ENCODE data around the gene SLF1.

Gene SLF1

DNA sequence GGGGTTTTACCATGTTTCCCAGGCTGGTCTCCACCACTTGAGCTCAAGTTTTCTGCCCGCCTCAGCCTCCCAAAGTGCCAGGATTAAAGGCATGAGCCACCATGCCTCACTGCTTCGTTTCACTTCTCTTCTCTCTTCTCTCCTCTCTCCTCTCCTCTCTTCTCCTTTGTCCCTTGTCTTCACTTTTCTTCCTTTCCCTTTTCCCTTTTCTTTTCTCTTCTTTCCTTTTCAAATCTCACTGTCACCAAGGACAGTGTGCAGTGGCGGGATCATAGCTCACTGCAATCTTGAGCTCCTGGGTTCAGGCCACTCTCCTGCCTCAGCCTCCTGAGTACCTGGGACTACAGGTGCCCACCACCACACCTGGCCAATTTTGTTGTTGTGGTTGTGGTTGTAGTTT lies 49.5 kb downstream of the SLF1 start:
- TF ChIP-seq POLR2A (IDR thresholded peaks at IDR 0.05; ENCODE audit: extremely low read depth, insufficient read length) (no peak), MYC (IDR thresholded peaks at IDR 0.05; ENCODE audit: low read depth, low read length) (no peak)
- TF ChIP-seq, protein P1, sequence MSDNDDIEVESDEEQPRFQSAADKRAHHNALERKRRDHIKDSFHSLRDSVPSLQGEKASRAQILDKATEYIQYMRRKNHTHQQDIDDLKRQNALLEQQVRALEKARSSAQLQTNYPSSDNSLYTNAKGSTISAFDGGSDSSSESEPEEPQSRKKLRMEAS (IDR thresholded peaks at IDR 0.05; ENCODE audit: low read depth, low read length): no peak
- TF ChIP-seq, protein P2, sequence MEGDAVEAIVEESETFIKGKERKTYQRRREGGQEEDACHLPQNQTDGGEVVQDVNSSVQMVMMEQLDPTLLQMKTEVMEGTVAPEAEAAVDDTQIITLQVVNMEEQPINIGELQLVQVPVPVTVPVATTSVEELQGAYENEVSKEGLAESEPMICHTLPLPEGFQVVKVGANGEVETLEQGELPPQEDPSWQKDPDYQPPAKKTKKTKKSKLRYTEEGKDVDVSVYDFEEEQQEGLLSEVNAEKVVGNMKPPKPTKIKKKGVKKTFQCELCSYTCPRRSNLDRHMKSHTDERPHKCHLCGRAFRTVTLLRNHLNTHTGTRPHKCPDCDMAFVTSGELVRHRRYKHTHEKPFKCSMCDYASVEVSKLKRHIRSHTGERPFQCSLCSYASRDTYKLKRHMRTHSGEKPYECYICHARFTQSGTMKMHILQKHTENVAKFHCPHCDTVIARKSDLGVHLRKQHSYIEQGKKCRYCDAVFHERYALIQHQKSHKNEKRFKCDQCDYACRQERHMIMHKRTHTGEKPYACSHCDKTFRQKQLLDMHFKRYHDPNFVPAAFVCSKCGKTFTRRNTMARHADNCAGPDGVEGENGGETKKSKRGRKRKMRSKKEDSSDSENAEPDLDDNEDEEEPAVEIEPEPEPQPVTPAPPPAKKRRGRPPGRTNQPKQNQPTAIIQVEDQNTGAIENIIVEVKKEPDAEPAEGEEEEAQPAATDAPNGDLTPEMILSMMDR (IDR thresholded peaks at IDR 0.05; ENCODE audit: low read depth, low read length): no peak
- H3K4me3 ChIP-seq (ENCODE audit: low read depth, low read length): no peak overlapping the region
- DNase-seq (ENCODE audit: low read depth): no peak

DNA sequence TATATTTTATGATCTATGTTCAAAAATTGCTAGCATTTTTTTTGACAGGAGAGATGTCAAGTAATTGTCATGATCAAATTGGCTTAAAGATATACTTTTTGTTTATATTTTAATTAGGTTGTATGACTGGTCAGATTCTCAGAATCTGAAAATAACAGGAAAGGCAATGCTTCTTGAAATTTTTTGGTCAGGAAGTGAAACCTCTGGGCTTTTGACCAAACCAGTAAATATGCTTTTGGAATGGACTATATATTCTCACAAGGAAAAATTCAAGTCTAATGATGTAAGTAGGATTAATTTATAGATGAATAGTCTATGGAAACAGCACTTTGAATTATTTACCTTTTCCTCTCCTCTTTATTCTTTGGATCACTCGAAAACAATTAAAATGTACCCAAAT lies 52.3 kb downstream of the SLF1 start:
- no peak for DNase-seq (ENCODE audit: low read depth)
- no peak overlapping the region for H3K4me3 ChIP-seq (ENCODE audit: low read depth, low read length)
- TF ChIP-seq POLR2A (IDR thresholded peaks at IDR 0.05; ENCODE audit: extremely low read depth, insufficient read length): no peak

DNA sequence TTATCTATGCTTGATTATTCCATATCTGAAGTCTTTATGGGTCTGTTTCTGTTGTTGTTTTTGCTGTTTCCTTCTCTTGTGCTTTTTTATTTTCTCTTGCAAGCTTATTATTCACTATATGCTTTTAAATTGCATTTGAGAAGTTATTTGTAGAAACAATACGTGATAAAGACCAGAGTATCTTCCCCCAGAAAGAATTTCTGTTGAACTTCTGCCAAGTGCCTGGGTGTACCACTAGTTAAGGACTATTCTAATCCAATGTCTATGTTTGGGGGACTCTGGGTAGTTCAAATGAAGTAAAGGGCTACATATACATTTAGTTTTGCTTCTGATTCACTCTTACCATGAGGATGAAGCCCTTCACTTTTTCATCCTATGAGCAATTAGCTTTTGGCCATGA lies 54.3 kb downstream of the SLF1 start:
- TF ChIP-seq MYC (IDR thresholded peaks at IDR 0.05; ENCODE audit: low read depth, low read length) (no peak), POLR2A (IDR thresholded peaks at IDR 0.05; ENCODE audit: extremely low read depth, insufficient read length) (no peak)
- TF ChIP-seq, protein P1 (IDR thresholded peaks at IDR 0.05; ENCODE audit: low read depth, low read length): no peak
- TF ChIP-seq, protein P2 (IDR thresholded peaks at IDR 0.05; ENCODE audit: low read depth, low read length): no peak
- DNase-seq (ENCODE audit: low read depth): no peak
- H3K4me3 ChIP-seq (ENCODE audit: low read depth, low read length): no peak overlapping the region

DNA sequence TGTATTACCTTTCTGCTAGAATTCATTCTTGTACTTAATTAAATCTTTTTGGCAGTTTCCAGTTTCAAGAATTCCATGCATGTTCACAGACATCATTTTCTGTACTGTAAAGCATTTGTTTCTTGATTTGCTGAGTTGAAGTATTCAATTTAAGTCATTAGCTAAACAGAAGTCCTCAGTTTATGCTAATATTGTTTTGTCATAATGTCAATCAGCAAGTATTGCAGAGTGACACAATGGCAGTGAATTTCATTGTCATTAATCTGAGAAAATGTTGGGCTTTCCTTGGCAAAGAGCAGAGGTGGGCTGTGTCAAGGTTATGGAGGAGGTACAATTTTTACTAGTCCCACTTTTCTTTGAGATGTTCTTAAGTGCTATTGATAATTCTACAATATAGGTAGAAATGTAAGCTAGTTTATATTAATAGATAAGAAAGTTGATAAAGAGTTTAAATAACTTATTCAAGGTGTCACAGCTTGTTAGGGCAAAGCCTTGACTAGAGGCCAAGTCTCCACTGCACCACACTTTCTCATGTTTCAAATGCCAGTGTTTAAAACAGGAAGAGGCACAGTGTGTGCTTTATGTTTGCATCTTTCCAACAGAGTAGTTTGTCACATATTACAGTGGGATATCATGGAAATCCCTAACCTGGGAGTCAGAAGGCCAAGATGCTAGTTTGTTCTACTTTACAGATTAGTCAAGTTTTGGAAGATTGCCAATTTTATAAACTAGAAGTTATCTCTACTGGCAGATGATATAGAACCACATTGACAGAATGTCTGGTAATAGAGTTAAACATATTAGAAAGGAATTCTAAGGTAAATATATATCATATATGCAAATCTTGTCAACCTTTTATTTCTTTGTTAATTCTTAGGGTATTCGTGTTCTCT lies 56.3 kb downstream of the SLF1 start:
- no peak for TF ChIP-seq POLR2A (IDR thresholded peaks at IDR 0.05; ENCODE audit: extremely low read depth, insufficient read length)
- TF ChIP-seq MYC (IDR thresholded peaks at IDR 0.05; ENCODE audit: low read depth, low read length): no peak
- TF ChIP-seq, protein P1 (IDR thresholded peaks at IDR 0.05; ENCODE audit: low read depth, low read length): no peak
- TF ChIP-seq, protein P2 (IDR thresholded peaks at IDR 0.05; ENCODE audit: low read depth, low read length): no peak
- DNase-seq (ENCODE audit: low read depth): no peak

DNA sequence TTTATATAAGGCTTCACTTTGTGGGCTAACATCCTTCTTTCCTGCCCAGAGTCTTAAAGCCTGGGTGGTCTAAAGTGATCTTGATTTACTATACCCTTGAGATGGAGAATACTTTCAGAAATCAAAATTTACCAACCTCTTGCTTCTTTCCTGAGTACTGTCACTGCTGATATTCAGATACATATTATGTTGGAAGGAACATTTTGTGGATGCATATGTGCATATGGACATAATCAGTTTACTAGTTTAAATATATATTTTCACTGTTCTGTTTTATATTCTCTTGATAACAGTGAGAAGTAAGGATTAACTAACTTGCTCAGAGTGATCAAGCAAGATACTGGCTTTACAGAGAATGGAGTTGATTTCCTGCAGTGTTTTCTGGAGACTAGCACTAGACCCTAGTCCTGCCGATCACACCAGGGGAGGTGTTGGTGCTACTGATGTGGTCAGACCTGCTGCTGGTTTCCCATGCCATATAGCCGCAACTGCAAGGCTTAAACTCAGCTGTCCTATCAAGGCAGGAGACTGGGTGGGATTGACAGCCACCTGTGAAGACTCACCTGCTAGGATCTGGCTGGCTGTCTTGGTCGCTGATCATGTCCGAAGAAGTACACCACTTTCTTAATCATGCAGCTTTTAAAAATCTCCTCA lies 57.6 kb downstream of the SLF1 start:
- no peak for DNase-seq (ENCODE audit: low read depth)
- H3K4me3 ChIP-seq (ENCODE audit: low read depth, low read length): no peak overlapping the region
- TF ChIP-seq POLR2A (IDR thresholded peaks at IDR 0.05; ENCODE audit: extremely low read depth, insufficient read length) (no peak), MYC (IDR thresholded peaks at IDR 0.05; ENCODE audit: low read depth, low read length) (no peak)
- TF ChIP-seq, protein P1 (IDR thresholded peaks at IDR 0.05; ENCODE audit: low read depth, low read length): no peak
- TF ChIP-seq, protein P2 (IDR thresholded peaks at IDR 0.05; ENCODE audit: low read depth, low read length): no peak

More for the DNA sequence above, 56.3 kb downstream of the SLF1 start:
- no peak overlapping the region for H3K4me3 ChIP-seq (ENCODE audit: low read depth, low read length)

DNA sequence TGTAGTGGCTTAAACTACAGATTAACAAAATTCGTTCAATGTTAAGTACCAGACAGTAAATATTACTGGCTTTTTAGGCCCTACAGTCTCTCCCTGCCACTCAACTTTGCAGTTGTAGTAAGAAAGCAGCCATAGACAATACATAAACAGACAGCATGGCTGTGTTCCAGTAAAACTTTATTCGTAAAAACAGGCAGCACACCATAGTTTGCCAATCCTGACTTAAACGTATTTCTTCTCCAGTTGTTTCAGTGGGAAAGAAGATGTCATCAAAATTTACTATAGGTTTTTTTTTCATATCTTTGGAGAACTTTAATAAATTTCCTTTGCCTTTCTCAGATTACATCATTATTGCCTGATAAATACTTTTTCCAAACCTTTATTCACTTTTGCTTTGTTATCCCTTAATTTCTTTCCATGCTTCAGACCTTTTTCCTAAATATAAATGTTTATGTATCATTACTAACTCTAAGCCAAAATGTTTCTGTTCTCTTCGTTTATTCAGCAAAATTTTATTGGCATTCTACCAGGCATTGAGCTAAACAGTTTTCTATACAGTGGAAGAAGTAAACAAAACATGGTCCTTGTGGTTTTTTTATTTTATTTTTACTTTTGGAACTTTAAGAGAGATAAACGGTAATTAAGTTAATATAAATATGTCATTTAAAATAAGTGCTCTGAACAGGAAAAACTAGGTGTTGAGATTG lies 64.5 kb downstream of the SLF1 start:
- H3K4me3 ChIP-seq (ENCODE audit: low read depth, low read length): no peak overlapping the region
- TF ChIP-seq, protein P1 (IDR thresholded peaks at IDR 0.05; ENCODE audit: low read depth, low read length): no peak
- TF ChIP-seq, protein P2 (IDR thresholded peaks at IDR 0.05; ENCODE audit: low read depth, low read length): no peak
- TF ChIP-seq MYC (IDR thresholded peaks at IDR 0.05; ENCODE audit: low read depth, low read length) (no peak), POLR2A (IDR thresholded peaks at IDR 0.05; ENCODE audit: extremely low read depth, insufficient read length) (no peak)
- DNase-seq (ENCODE audit: low read depth): no peak

Measured in NB4 (cell line).